HL-60/S4 treated with phorbol 12-myristate 13-acetate at 8.2 ng/mL for 4 days and 3 days (cell line): ENCODE data around the gene TOR1A.

ENCODE experiments used
- in situ Hi-C: fragments of 300-500 bp; cut with MboI; formaldehyde crosslinking; loops from 2 replicates; pipeline ENCODE4 v1.15.0; 2022; ENCODE audit warnings: low sequenced_read_pairs

TOR1A gene

DNA sequence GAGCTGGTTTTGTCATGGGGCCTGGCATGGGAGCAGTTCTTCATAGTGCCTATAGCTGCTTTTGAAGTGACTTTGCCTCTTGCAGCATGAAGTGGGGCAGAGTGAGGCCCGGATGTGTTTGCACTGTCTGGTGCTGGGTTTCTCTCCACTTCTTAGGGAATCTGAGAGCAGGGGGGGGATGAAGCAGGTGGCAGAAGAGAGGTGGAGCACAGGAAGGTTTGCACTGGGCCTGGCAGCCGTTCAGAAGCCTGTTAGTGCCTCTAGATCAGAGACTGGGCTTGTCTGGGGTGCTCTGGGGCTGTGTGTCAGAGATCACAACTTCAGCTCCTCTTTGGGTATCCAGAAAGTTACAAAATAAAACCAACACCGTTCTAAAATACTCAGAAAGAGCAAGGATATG, 29.7 kb upstream of the TOR1A start:
- in situ Hi-C loops, result no loop called here

- in situ Hi-C loops, result no loop called here
Measured at GRCh38 chr9:129852579-129852978, 28.6 kb upstream of the TOR1A start.

DNA sequence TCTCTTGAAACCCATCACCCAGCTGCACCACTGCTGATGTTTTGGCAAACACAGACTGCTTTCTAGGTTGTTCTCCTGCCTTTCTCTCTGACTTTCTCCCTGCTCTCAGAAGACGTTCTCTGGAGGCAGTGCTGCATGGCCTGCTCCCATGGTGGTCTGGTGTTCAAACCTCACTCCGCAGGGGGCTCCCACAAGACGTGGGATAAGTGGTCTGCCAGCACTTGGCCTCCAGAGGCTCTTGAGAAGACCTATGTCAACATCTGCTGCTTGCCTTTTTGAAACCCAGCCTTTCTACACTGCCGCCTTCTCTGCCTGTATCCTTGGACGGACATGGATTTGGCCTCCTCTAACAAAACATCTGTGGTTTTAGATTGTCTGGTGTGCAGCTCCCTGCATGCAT, 27.9 kb upstream of the TOR1A start:
- in situ Hi-C loops, result no loop called here

- in situ Hi-C loops, result no loop called here
Measured at GRCh38 chr9:129850821-129851550, 27.1 kb upstream of the TOR1A start.

- in situ Hi-C loops, result no loop called here
Measured at GRCh38 chr9:129849901-129850300, 26.0 kb upstream of the TOR1A start.

DNA sequence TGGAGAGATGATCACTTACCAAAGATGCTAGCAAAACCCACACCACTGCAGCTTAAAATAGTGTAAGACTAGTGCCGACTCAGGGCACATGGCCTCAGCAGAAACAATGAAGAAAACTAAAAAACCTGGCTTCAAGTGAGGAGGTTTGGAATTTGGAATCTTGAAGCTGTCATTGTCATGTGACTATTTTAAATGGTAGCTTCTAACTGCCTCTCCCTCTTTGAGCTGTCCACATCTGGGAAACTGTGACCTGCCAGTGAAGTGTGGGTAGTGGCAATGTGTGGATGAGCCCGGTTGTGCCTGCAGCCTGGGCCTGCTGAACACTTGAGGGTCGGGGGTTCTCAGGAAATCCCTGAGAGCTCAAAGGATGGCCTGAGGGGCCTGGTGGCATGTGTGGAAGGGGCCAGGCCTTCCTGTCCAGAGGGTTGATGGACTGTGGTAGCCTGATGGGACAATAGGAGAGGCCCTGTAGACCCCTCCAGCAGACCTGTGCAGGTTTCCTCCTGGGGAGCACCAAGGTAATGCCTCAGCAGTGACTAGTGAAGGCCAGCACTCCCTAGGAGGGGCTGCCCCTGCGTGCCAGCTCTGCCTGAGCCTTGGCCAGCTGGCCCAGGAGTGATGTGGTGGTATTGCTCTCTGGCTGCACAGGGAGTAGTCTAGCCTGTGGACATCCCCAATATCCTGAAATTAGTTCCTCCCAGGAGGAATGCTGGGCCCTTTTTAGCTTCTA, 24.9 kb upstream of the TOR1A start:
- in situ Hi-C loops, result no loop called here

GRCh38 chr9:129845373-129845772, 21.4 kb upstream of the TOR1A start:
- in situ Hi-C loops, result no loop called here

DNA sequence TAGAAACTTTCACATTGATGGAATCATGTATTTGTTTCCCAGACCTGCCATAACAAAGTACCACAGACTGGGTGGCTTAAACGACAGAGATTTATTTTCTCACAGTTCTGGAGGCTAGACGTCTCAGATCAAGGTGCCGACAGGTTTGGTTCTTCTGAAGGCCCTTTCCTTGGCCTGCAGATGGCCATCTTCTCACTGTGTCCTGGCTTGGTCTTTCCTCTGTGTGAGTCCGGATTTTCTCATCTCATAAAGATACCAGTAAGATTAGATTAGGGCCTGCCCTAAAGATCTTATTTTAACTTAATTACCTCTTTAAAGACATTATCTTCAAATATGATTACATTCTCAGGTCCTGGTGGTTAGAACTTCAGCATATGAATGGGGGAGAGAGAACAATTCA, 17.1 kb upstream of the TOR1A start:
- in situ Hi-C loops, result no loop called here

DNA sequence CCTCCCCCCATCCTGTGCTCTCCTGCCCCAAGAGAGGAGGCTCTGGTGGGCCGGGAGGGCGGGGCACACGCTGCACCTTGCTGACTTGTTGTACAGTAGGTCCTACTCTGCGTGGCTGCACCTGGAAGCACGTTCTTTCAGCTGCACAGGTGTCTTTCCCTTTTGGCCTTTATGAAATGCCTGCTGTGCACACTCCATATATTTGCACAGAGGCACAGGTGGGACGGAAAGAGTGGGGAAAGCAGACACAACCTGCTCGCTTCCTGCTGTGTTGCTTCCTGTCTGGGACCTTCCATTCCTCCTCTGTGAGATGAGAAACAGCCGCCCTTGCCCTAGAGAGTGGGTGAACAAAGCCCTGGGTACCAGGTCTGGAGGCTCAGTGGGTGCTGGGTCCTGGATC, 16.1 kb upstream of the TOR1A start:
- in situ Hi-C loops, result no loop called here

GRCh38 chr9:129839324-129840023, 15.5 kb upstream of the TOR1A start:
- in situ Hi-C loops, result no loop called here

DNA sequence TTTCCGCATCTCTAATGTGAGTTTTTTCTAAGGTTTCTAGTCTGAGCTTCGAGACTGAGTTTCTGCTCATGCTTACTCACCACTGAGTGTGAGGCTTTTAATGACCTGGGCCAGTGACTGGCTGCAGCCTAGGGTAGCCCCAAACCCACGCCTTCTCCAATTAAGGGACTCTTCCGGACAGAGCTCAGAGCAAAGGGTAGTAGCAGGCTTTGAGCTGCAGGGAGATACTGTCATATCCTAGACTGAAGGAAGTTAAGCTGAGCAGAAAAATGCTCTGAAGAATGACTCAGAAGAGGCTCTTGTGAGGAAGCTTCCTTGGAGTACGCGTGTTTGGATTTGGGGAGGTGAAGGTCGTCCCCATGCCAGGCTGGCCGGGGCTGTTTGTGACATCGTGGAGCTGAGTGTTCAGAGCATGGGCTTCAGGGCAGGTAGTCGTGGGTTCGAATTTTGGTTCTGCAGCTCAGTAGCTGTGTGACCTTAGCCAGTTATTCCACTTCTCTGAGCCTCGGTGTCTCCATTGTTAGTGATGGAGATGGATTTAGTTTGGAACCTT, 14.8 kb upstream of the TOR1A start:
- in situ Hi-C loops, result no loop called here

- in situ Hi-C loops, result no loop called here
Measured at GRCh38 chr9:129836311-129837007, 12.5 kb upstream of the TOR1A start.

DNA sequence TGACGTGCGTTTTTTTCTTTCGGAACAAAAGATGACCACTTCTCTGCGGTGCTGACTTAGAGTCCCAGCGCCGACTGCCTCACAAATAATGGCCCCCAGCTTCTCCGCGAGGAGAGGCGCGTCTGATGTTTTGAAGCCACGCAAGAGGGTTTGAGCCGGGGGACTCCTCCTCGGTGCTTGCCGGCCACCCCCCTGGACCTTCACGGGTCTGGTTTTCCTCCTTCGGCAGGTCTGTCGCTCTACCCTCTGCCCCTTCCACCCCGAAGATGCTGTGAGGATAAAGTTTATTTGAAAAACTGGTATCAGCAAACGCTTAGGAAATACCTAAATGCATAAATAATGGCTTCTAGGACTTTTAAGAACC, 11.9 kb upstream of the TOR1A start:
- in situ Hi-C loops, result no loop called here

- in situ Hi-C loops, result no loop called here
Measured at GRCh38 chr9:129835128-129835859, 11.4 kb upstream of the TOR1A start, which contains the start of the genes C9orf78 and USP20. Gene C9orf78, minus strand, starts transcription at chr9:129835275. Its CDS starts 54 bp downstream, at chr9:129835221. Gene USP20, plus strand, starts transcription at chr9:129835458. Its CDS starts 17,098 bp downstream, at chr9:129852556.

DNA sequence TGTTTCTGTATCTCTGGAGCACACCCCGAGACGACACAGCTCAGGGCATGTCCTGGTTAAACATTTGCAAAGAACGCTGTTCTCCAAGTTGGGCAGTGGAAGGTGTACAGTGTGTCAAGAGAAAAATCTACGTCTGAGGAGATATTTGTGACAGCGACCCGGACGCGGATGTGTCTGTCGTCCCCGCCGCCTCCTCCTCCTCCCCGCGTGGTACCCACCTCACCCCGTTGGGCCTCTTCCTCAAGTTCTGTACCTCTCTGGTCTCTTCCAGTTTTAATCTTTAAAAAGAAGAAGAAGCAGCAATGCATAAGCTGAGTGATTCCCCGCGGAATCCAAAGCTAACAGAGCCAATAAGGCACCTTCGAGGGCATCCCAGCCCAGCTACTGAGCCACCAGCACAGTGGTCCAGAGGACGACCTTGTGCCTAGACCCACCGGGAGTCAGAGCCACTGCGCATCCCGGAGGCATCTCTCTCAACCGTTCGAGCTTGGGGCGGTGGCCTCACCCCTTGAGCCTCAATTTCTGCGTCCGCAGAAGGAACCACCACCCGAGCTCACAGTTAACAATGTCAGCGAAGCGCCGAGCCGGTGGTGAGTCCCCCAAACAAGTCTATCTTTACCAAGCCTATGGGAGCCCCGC, 10.7 kb upstream of the TOR1A start:
- in situ Hi-C loops, result no loop called here

DNA sequence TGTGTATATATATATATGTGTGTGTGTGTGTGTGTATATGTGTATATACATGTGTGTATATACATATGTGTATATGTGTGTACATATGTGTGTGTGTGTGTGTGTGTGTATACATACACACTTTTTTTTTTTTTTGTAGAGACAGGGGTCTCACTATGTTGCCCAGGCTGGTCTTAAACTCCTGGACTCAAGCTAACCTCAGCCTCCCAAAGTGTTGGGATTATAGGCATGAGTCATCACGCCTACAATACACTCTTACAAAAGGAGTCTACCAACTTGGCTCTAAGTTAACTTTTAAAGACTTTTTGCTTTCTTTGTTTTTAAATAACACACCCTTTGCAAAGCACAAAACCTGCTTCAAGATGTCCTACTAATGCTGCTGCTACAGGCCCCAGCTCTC, 9.0 kb upstream of the TOR1A start:
- in situ Hi-C loops, result no loop called here

- in situ Hi-C loops, result no loop called here
Measured at GRCh38 chr9:129828969-129829368, 5.0 kb upstream of the TOR1A start.

GRCh38 chr9:129828051-129828450, 4.1 kb upstream of the TOR1A start:
- in situ Hi-C loops, result no loop called here

DNA sequence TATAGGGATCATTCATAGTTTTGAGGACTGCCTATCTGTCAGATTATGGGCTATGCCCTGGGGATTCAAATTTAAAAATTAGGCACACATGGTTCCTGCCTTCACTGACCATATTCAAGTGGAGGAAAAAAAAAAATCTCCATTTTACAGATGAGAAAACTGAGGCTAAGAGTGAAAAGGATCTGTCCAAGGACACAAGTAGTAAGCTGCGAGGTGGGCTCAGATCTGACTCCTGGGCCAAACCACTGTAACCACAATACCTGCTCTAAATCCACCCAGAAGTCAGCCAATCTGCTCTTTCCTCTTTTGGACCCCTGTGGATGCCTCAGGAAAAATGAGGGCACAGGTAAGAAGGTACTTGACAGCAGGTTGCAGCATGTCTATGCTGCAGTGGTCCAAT, 2.8 kb upstream of the TOR1A start:
- in situ Hi-C loops, result no loop called here

DNA sequence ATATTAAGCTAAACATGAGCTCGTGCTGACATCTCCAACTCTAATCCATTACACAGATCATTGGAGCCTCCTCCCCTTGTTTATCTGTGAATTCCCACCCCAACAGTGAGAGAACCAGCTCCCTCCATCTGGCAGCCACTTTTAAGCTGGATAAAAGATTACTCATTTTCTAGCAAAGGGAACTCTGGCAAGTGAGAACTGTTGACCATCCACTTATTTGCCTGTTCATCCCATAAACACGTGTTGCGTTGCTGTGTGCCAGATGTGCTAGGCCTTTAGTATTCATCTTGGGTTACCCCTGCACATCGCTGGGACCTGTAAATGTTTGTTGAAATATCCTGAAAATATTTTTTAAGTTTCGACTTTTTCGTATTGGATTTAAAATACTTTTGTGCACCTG, 2.4 kb upstream of the TOR1A start:
- in situ Hi-C loops, result no loop called here
